Suppressor macrophage (primary cell): Measurements from ENCODE around the gene FRMD4B.

ENCODE experiments used
- DNase-seq, 4 experiments: peaks; one replicate each; pipeline ENCODE4 v3.0.0-alpha.2; 2020 to 2022

The FRMD4B gene

DNA sequence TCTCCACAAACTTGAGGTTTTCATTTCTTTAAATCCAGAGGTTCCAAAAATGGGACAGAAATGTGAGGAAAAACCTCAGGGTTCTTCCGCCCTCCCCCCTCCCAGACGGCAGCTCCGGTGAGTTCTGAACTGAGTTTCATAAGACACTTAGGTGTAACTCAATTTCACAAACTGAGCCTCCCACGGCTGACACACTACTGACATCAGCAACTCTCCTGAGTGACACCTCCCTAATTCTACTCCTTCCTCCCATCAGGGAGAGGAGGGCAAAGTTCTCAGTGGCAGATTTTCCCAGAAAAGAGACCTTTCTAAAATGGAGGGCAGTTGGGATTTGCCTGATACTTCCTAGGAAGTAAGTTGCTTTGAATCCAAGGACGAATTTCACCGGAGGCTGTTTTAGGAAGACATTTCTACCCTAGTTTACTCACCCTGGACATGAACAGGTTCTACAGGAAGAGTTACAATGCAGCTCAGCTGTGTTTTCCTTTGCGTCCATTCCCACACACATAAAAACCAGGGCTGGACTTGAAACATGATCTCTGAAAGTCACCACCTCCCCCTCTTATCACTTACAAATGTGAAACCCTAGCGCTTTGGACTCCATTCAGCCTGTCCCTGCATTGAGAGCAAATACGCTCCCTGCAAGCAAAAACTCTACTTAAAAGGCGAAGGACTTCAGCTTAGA, 185.4 kb downstream of the FRMD4B start:
- peak in 1 of 4 experiments; percentile 11 for DNase-seq

DNA sequence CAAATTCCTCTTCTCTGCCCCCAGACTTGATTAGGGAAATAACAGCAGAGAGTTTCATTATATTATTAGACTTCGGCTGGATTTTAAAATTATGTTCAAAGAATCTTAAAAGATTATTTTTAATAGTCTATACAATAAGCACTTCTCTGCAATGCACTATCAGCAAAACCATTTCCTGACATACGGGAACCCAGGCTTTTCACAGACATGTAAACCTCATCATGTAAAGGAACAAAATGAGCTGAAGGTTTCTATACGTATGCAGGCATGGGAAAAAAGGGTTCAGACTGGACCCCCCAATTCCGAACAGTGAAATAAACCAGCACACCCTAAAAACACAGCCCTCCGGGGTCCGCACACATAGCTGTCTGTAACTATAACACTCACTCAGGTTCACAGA, 185.9 kb downstream of the FRMD4B start:
- no peak for DNase-seq

DNA sequence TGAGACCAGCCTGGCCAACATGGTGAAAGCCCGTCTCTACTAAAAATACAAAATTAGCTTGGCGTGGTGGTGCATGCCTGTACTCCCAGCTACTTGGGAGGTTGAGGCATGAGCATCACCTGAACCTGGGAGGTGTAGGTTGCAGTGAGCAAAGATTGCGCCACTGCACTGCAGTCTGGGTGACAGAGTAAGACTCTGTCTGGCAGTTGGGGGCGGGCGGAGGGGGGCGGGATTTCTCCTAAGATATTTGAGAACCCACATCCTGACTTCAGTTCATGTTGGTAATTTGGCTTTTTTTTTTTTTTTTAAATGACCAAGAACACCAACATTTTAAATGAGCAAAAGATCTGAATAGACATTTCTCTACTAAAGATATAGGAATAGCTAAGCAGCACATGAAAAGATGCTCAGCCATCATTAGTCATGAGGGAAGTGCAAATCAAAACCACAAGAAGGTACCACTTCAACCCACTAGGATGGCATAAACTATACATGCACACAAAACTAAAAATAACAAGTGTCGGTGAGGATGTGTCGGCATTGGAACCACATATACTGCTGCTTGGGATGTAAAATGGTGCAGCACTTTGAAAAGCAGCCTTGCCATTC, 187.9 kb downstream of the FRMD4B start:
- no peak for DNase-seq

DNA sequence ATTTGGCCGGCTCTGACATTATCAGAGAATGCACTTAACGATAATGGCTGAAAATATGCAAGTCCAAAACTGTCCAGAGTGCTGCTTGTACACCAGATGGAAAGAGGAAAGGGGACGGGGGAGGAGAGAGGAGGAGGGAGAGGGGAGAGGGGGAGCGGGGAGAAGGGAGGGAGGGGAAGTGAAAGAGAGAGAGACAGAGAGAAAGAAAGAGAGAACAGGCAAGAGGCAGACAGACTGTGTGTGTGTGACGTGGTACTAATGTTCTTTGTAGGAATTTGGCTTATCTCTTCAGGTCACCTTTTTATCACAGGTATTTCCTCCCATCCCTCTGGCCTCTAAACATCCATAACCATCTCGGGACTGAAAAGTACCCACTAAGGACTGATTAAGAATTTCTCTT, 188.4 kb downstream of the FRMD4B start:
- no peak for DNase-seq

DNA sequence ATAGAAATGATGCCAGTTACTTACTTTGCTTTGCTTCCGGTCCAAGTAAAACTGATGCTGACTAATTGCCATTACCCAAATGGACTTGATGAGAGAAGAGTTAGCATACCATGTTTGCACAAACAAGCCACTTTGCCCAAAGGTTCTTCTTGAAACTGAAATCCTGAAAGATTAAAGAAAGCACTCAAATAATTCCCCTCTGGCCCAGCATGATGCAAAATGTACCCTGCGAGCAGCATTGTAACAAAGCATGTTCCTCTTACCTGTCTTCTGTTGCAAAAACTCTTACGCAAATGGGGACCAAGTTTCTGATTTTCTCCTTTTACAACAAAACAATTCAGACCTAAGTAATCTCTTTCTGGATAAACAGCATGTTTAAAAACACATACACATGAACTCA, 189.0 kb downstream of the FRMD4B start:
- DNase-seq = no peak

DNA sequence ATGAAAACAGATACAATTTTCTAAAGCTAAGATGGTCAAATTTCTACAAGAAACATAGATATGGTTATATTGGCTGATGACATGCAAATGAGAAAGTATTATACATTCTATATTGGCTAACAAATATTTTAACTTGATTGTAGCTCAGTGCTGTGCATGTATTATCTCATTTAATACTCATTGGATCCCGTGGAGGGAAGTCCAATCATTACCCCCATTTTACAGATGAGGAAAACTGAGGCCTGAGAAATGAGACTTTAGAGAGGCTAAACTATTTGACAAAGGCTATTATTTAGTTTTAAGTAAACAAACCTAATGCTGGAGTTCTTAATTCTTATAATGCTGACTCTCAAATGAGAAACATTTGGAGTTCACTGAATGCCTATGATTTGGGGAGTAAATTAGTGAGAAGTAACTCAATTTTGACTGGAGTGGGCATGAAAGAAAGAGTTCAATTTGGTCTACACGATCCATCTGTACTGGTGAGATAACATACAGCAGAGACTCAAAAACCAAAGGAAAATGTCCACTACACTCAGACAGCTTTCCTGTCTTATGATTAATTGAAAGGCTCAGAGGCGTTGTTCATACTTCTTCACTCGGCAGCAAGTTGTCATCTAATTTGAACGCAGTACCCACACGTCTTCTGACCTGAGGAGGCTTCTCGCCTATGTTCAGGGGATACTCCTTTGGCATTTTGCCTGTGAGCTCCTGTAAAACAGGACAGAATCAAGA, 191.3 kb downstream of the FRMD4B start:
- no peak for DNase-seq

DNA sequence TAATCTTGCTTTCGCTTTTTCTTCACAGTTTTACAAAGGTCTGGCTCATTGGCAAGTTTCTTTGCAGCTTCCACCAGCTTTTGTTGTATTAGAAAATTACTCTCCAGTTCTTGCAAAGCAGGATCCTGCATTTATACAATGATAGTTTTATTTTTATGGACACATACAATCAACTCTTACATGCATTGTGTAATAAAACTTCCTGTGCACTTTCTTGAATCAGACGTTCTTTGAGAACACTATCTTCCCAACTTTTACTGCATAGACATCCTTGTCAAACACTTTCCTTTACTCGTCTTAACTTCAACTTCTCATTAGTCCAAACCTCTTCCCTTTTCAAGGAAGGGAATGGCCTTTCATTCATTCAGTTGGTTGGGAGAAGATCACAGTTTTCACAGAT, 192.1 kb downstream of the FRMD4B start:
- no peak for DNase-seq

DNA sequence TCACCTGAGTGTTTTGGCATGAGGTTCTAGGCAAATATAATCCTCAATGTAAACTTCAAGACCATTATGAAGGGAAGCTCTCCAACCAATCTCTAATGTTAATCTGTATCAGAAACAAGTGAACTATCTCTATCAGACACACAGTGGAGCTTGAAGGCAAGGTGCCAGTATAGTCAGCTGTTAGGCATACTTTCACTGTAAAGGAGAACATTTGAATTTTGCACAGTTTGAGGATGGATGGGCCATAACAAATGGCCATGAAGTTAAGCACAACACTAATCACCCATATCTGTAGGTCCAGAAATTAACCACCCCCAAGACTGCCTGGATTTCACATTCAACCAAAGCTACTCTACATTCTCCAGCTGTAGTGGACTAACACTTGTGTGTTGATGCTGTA, 194.4 kb downstream of the FRMD4B start:
- no peak for DNase-seq

DNA sequence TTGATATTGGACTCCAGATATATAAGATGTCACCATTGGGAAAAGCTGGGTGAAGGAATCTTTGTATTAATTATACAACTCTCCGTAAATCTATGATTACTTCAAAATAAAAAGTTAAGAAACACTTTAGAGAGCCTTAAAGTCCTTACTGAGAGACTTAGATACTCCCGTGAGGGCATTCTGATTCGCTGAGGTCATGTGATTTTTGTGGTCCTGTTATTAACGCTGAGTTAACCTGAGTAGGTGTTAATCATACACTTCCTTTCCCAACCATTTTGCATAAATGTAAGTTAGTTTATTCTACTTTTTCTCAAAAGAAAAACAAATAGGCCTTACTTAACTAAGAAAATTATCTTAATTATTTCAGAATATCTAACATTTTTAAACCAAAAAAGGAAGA, 196.4 kb downstream of the FRMD4B start:
- no peak for DNase-seq

DNA sequence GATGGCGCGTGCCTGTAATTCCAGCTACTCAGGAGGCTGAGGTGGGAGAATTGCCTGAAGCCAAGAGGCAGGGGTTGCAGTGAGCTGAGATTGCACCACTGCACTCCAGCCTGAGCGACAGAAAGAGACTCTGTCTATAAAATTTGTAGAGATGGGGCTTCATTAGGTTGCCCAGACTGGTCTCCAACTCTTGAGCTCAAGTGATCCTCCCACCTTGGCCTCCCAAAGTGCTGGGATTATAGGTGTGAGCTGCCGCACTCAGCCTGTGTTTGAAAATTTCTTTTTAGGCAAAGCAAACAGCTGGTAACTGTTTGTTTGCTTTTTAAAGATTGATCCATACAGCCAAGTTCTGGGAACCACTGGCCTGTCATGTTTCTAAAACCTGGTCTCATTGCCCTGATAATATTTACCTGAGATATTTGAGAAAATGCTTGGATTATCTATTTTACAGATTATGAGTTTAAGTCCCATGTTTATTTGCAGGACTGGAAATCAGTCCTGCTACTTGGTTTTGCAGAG, 199.3 kb downstream of the FRMD4B start:
- DNase-seq = no peak

DNA sequence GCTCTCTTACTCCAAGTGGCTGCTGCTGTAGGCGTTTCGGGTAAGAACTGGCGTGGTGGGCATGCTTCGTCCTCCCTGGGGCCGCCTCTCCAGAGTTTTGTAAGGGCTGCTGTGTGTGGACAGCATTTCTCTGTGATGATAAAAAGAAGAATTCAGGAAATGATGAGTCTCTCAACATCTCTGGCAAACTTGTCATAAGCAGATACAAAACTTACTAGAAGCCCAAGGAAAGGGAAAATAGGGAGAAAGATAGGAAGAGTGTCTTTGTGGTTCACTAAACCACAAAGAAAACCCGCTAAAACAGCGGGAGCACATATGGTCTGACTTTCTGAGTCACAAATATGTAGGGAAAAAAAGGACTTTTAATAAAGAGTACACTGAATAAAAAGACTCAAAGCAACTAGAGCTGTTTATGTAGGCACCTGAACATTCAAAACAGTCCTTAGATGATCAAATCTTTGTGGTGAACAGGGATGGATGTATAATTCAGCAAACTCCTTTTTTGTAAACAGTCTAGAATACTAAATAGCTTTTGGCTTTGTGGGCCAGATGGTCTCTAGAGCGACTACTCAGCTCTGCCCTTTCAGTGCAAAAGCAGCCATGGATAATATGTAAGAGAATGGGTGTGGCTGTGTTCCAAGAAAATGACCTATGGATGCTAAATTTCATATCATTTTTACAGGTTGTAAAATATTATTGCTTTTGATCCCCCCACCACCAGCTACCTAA, 203.1 kb downstream of the FRMD4B start:
- no peak for DNase-seq

DNA sequence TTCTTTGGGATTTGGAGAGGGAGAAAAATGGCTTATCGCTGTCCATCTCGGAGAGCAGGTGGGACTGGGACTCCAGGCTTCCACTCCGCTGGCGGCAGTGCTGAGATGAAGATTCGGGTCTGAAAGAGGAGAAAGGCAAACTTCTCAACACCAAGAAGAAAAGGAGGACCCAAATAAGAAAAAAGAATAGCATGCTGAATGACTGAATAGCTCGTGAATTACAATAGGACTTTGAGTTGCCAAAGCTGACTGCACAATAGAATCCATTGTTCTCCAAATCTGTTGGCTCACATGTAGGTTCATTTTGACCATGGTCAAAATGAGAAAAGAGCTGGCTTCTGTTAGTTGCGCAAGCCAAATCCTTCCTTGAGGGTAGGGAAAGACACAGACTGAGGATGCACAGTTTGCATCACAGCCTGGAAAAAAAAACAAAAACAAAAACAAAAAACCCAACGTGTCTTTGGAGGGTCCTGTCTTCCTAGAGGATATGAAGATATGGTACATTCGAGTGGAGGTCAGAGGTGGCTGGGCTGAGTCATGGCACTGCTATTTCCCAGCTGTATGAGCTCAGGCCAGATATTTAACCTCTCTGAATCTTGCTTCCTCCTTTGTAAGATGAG, 204.2 kb downstream of the FRMD4B start:
- peak in 1 of 4 experiments; percentile 8 for DNase-seq

DNA sequence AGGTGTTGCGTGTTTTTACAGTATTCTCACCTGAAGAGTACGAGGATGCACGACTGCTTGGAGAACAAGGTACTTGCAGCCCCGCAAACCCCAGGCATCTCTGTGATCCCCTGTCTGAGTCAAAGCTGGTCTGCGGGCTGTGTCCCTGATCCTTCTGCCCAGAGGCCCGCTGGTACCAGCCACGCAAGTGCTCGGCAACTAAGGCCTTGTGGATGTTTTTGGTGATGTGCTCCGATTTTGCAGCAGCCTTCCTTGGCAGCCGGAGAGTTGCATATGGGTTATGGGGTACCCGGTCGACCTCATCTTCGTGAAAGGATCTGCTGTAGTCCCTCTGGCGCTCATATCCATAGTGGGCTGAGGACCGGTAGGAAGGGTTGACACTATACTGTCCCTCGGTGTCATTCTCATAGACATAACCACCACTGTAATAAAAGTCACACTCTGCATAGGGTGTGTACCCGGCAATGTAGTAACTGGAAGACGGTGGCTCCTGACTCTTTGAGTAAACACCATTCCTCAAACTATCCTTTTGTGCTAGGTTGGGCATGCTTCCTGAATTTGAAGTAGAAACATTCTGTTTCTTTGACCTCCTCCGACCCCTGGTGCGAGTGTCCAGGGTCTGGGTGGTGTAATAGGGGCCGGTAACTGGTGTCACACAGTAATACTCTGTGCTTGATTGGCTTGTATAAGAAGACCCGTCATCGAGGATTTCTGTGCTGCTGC, 204.9 kb downstream of the FRMD4B start:
- no peak for DNase-seq

DNA sequence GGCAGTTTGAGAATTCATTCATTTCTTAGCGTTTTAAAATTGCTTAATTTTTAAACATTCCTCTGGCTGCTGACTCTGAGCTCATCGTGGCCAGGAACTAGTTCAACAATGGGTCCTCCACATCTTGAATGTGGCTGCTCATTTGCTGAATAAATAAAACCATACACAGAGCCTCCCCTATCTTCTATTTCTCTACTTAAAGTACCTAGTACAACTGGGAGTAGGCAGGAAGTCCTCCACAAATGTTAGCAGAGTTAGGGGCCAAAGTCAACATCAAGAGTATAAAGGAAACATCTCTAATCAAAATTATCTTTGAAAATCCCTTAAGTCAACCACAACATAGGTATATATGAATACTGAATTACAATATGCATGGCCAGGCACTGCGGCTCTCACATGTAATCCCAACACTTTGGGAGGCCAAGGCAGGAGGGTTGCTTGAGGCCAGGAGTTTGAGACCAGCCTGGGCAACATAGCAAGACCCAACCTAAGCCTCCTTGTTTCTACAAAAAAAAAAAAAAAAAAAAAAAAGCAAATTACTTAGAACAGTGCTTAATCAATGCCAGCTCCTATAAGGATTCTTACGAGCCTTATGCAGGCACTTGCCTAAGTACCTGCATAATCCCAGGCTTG, 206.0 kb downstream of the FRMD4B start:
- DNase-seq = no peak

DNA sequence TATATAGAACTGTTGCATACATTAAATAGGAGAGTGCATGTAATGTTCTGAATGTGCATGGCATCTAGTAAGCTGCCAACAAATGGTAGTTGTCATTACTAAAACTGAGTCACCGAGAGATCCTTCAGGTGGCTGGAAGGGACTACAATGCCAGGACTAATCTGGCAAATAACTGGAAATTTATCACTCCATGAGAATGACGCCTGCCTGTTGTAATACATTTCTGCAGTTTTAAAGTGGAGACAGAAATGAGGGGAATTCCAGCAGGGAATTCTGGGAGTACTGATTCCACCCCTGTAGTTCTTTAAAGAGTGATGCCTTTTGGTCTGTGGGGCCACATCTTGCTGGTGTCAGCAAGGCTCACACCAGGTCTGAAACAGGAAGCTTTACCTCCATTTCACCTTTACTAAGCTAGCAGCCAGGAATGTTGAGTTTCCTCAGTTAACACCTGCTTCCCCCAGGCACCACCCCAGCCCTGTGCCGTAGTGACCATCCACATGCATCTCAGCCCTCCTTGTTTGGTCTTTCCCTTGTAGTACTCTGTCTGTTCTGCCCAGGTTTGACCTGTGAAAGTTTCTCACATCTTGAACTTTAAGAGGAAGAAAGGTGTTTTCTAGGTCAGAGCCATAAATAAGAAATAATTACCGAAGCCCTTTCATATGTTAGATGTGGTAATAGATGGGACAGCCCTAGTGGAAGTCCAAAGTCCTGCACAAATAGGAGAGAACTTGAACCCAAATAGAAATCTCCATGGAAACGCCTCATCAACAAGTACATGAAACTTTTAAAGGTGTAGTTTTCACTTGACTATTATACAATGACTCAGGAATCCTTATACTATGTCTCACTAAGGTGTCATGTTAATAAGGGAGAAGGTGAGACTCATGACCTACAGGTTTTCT, 206.8 kb downstream of the FRMD4B start:
- no peak for DNase-seq

DNA sequence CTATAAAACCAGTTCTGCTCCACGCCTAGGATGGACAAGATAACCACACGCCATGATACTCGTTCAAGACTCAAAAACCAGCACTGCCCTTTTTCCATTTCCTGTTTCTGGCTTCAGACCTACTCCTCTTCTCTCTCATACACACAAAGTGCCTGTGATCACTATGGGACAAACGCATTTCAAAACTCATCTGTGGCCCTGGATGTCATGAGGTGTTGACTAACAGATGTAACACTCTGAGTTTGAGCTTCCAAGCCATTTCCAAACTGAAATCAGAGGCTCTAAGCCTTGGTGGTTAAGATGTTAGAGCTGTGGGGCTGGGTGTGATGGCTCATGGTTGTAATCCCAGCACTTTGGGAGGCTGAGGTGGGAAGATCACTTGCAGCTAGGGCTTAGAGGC, 207.8 kb downstream of the FRMD4B start:
- peak; percentile 26 to 51 (median 36) for DNase-seq

DNA sequence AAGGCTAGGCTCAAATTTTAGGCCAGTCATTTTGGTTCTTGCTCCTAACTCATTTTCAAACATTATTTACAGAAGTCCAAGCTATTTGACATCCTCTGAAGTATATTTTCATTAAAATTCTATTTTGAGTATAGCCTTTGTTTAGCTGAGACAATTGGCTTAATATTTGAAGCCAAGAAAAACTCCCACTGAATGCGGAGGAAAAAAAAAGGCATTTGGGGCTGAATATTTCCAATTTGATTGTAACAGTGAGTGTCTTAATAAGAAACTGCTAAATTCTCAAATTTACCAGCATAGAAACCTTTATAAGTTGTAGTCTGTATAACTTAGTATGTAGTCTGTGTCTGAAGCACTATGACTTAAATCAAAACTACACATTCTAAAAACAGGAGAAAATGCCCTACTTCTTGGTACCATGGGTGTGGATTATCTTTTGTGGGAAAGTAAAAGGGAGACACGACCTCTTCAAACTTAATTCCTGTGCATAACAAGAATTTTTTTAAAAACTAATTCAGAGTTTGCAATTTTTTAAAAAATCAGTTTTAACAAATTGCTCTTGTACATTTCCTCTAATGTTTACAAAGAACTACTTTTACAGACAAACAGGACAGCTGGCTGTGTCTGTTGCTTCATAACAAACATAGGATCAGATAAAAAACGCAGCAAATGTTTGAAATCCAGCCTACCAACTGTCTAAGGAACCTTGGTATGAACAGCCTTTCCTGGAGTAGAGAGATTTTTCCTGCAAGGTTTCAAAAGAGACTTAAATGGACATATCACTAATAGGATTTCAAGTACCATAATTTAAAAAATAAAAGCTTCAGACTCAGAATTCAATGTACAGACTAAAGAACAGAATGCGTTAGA, 210.8 kb downstream of the FRMD4B start:
- no peak for DNase-seq

DNA sequence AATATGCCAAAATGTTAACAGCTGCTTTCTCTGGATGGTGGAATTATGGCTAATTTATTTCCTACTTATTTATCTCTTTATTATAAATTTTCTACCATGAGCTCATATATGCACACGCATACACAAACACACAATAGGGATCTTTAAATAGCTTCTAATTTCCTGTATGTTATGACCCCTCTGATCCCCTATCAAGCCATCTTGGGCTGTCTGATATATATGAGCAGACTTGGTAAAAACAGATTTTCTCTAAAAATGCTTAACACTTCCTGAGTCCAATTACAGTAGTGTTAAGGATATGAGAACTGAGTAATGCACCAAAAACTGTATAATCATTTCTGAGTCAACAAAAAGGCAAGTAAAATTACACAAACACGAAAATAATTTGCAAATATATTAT, 211.4 kb downstream of the FRMD4B start:
- no peak for DNase-seq

DNA sequence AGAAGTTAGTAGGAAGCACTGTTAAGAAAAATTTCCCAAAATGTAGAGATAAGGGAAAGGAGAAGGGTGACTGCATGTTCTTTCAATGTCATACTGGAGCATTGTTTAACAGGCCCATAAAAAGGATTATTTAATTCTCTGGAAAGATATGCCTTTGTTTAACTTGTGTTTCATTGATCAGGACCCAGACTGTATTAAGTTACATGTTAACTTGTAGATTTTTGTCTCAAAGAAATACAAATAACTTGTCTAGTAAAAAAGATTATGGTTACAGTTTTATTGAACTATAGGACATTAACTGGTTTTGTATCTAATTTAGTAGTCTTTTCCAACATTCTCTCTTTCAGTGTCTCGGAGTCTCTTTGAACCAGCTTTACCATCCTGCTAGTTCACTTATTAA, 213.8 kb downstream of the FRMD4B start:
- DNase-seq = no peak
